SK-N-SH treated with all-trans-retinoic acid at 6 μM for 48 hours (cell line): ENCODE results near the gene MCUR1.
"Not testable (repeated sequence)": the region's sequence is repeated elsewhere in the genome, so short reads cannot be mapped to it uniquely, and the experiment has no call there.

ENCODE experiments used
- ATAC-seq: fragments of 200-7000 bp; cut with Tn5 transposase; 3 replicates; pipeline ENCODE4 v1.9.1; 2020; ENCODE audit warnings: mild to moderate bottlenecking, moderate library complexity
- CREB5 ChIP-seq: fragments of 250-450 bp; sonication (Bioruptor Pico); IDR thresholded peaks from 2 replicates; pipeline ENCODE4 v1.5.1; 2020; ENCODE audit warnings: low read depth, mild to moderate bottlenecking, moderate library complexity
- GLIS3 ChIP-seq: fragments of 250-450 bp; sonication (Bioruptor Pico); IDR thresholded peaks from 2 replicates; pipeline ENCODE4 v1.5.0; 2020; ENCODE audit warnings: mild to moderate bottlenecking, moderate library complexity
- PATZ1 ChIP-seq: fragments of 250-450 bp; sonication (Bioruptor Pico); IDR thresholded peaks from 2 replicates; pipeline ENCODE4 v1.8.0; 2020; ENCODE audit warnings: mild to moderate bottlenecking, moderate library complexity, borderline replicate concordance
- POU6F1 ChIP-seq: fragments of 250-450 bp; sonication (Bioruptor Pico); IDR thresholded peaks from 2 replicates; pipeline ENCODE4 v1.8.0; 2021; ENCODE audit warnings: low read depth, mild to moderate bottlenecking, moderate library complexity, borderline replicate concordance
- TCF4 ChIP-seq: fragments of 250-450 bp; sonication (Bioruptor Pico); IDR thresholded peaks from 2 replicates; pipeline ENCODE4 v1.8.0; 2021; ENCODE audit warnings: mild to moderate bottlenecking, moderate library complexity, borderline replicate concordance
- TOX ChIP-seq: fragments of 250-450 bp; sonication (Bioruptor Pico); IDR thresholded peaks from 2 replicates; pipeline ENCODE4 v1.8.0; 2021; ENCODE audit warnings: mild to moderate bottlenecking, moderate library complexity, borderline replicate concordance
- TSHZ2 ChIP-seq: fragments of 250-450 bp; sonication (Bioruptor Pico); IDR thresholded peaks from 2 replicates; pipeline ENCODE4 v1.5.0; 2020; ENCODE audit warnings: mild to moderate bottlenecking, moderate library complexity
- ZC3H10 ChIP-seq: fragments of 250-450 bp; sonication (Bioruptor Pico); IDR thresholded peaks from 2 replicates; pipeline ENCODE4 v1.5.1; 2021; ENCODE audit warnings: mild to moderate bottlenecking, moderate library complexity
- ZFP3 ChIP-seq: fragments of 250-450 bp; sonication (Bioruptor Pico); IDR thresholded peaks from 2 replicates; pipeline ENCODE4 v1.5.0; 2020; ENCODE audit warnings: mild to moderate bottlenecking, moderate library complexity
- ZFP30 ChIP-seq: fragments of 450-650 bp; formaldehyde crosslinking; IDR thresholded peaks from 2 replicates; pipeline ENCODE4 v1.5.0; 2022; ENCODE audit warnings: mild to moderate bottlenecking, moderate library complexity
- ZNF565 ChIP-seq: fragments of 450-650 bp; formaldehyde crosslinking; conservative IDR thresholded peaks from 2 replicates; pipeline ENCODE4 v1.5.0; 2020; ENCODE audit warnings: low read depth, mild to moderate bottlenecking, moderate library complexity
- ZNF70 ChIP-seq: fragments of 450-650 bp; formaldehyde crosslinking; IDR thresholded peaks from 2 replicates; pipeline ENCODE4 v1.5.0; 2020; ENCODE audit warnings: mild to moderate bottlenecking, moderate library complexity
- TF ChIP-seq, protein P1 (sequence below): fragments of 250-450 bp; sonication (Bioruptor Pico); IDR thresholded peaks from 2 replicates; pipeline ENCODE4 v1.5.1; 2021; ENCODE audit warnings: mild to moderate bottlenecking, moderate library complexity

Gene MCUR1

GRCh38 chr6:13851330-13851729 is 37.0 kb upstream of the MCUR1 start:
- TF ChIP-seq TOX (CRISPR knock-in tag) (no peak), TSHZ2 (CRISPR knock-in tag) (no peak), ZNF565 (CRISPR knock-in tag) (no peak), GLIS3 (CRISPR knock-in tag) (no peak), CREB5 (CRISPR knock-in tag) (no peak), PATZ1 (CRISPR knock-in tag) (no peak), TCF4 (no peak), ZFP30 (CRISPR knock-in tag) (no peak), ZNF70 (CRISPR knock-in tag) (no peak), POU6F1 (CRISPR knock-in tag) (no peak)
- TF ChIP-seq, protein P1, sequence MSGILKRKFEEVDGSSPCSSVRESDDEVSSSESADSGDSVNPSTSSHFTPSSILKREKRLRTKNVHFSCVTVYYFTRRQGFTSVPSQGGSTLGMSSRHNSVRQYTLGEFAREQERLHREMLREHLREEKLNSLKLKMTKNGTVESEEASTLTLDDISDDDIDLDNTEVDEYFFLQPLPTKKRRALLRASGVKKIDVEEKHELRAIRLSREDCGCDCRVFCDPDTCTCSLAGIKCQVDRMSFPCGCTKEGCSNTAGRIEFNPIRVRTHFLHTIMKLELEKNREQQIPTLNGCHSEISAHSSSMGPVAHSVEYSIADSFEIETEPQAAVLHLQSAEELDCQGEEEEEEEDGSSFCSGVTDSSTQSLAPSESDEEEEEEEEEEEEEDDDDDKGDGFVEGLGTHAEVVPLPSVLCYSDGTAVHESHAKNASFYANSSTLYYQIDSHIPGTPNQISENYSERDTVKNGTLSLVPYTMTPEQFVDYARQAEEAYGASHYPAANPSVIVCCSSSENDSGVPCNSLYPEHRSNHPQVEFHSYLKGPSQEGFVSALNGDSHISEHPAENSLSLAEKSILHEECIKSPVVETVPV (CRISPR knock-in tag) = no peak
- TF ChIP-seq, all 23 proteins: peak for 0
- ATAC-seq = no peak

DNA sequence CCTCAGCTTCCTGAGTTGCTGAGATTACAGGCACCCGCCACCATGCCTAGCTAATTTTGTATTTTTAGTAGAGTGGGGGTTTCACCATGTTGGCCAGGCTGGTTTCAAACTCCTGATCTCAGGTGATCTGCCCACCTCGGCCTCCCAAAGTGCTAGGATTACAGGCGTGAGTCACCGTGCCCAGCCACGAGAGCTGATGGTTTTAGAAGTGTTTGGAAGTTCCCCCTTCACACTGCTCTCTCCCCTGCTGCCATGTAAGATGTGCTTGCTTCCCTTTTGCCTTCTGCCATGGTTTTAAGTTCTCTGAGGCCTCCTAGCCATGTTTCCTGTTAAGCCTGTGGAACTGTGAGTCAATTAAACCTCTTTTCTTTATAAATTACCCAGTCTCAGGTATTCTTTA is 36.3 kb upstream of the MCUR1 start:
- not testable (repeated sequence) for ATAC-seq

DNA sequence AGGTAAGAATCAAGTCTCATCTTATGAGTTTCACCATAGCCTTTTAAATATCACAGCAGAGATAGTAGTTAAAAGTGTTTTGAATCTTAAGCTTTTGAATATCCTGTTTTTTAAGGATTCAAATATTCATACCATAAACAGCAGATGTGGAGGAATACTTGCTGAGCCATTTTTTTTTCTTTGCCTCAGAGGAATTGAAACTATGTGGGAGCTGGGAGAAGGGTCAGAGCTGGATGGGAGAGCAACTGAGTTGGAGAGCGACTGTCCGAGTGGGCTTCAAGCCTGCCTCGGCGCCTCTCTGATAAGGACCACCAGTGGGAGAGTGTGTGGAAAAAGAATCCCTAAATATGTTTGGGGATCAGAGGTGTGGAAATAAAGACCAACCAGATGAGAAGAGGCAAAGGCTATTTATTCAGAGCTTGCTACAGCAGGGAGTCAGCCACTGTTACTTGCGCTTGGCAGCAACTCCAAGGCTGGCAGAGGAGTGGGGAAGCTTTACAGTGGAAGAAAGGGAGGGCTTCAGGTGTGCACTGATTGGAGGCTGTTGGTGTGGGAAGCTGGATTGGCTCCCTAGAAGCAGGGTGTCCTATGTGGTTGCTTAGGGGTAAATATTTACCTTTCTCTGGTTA is 34.3 kb upstream of the MCUR1 start:
- no peak for ATAC-seq
- no peak for TF ChIP-seq ZC3H10
- TF ChIP-seq PATZ1 (CRISPR knock-in tag) = no peak
- TF ChIP-seq ZFP30 (CRISPR knock-in tag) = no peak
- no peak for TF ChIP-seq POU6F1 (CRISPR knock-in tag)
- TF ChIP-seq ZNF70 (CRISPR knock-in tag) = no peak
- no peak for TF ChIP-seq ZNF565 (CRISPR knock-in tag)
- no peak for TF ChIP-seq CREB5 (CRISPR knock-in tag)
- no peak for TF ChIP-seq ZFP3 (CRISPR knock-in tag)
- TF ChIP-seq TSHZ2 (CRISPR knock-in tag) = no peak
